HepG2 (cell line): ENCODE measurements around the gene AKNA. TPM values are rescaled to one million over a fixed set of nuclear protein-coding genes. Genes with fewer than 3 reads are reported as not detected.

Experiments used
- CEBPB ChIP-seq: IDR thresholded peaks from 2 replicates; pipeline ENCODE4 v1.6.1; 2011; ENCODE audit warnings: low read depth, low read length, improper control_type of control experiment, borderline replicate concordance
- ETV6 ChIP-seq: sonication (generic); formaldehyde crosslinking; conservative IDR thresholded peaks from 2 replicates; pipeline ENCODE4 v1.4.0; 2020; ENCODE audit warnings: missing genetic modification reagents
- GZF1 ChIP-seq: sonication (generic); formaldehyde crosslinking; IDR thresholded peaks from 2 replicates; pipeline ENCODE4 v1.5.1; 2020; ENCODE audit warnings: mild to moderate bottlenecking, missing genetic modification reagents
- PHF21A ChIP-seq: sonication (generic); formaldehyde crosslinking; IDR thresholded peaks from 2 replicates; pipeline ENCODE4 v1.5.0; 2020; ENCODE audit warnings: mild to moderate bottlenecking, missing genetic modification reagents
- SRY ChIP-seq: sonication (generic); formaldehyde crosslinking; IDR thresholded peaks from 2 replicates; pipeline ENCODE4 v1.8.0; 2022; ENCODE audit warnings: mild to moderate bottlenecking, missing genetic modification reagents
- THYN1 ChIP-seq: sonication (generic); formaldehyde crosslinking; IDR thresholded peaks from 2 replicates; pipeline ENCODE4 v1.8.1; 2023; ENCODE audit warnings: low read depth, mild to moderate bottlenecking, moderate library complexity, missing genetic modification reagents, borderline replicate concordance
- ZNF550 ChIP-seq: sonication (generic); formaldehyde crosslinking; IDR thresholded peaks from 2 replicates; pipeline ENCODE4 v1.4.0; 2020; ENCODE audit warnings: mild to moderate bottlenecking, missing genetic modification reagents, borderline replicate concordance
- ZNF713 ChIP-seq: sonication (generic); formaldehyde crosslinking; IDR thresholded peaks from 2 replicates; pipeline ENCODE4 v1.4.0; 2020; ENCODE audit warnings: mild to moderate bottlenecking, missing genetic modification reagents
- ZNF790 ChIP-seq: sonication (generic); formaldehyde crosslinking; IDR thresholded peaks from 2 replicates; pipeline ENCODE4 v1.8.0; 2022; ENCODE audit warnings: missing genetic modification reagents, mild to moderate bottlenecking, borderline replicate concordance
- polyA plus RNA-seq, 8 experiments: library from polyadenylated mRNA; depleted of rRNA in 3 of 8; stranded (reverse) in 7 of 8; unstranded in 1 of 8; fragments of >200 nt; fragmentation: Illumina TruSeq in 4 of 8; extraction: Trizol in 4 of 8; gene quantifications; 2 replicates each; pipeline versions ENCODE4 v1.2.1 to v1.2.3, GENCODE V29; 2011 to 2016; ENCODE audit warnings: low read depth in 4 of 8, missing spikeins in 1 of 8, mixed read lengths in 1 of 8; ENCODE audit not compliant: insufficient read depth in 1 of 8
- total RNA-seq, 5 experiments: library from RNA; depleted of rRNA; stranded (reverse); fragments of >200 nt; fragmentation: Illumina TruSeq; extraction: Trizol; gene quantifications; 2 replicates each; pipeline ENCODE4 v1.2.3, GENCODE V29; 2016; ENCODE audit warnings: low read depth in 1 of 5
- TF ChIP-seq, protein P1 (sequence below): sonication (generic); formaldehyde crosslinking; IDR thresholded peaks from 2 replicates; pipeline ENCODE4 v1.5.1; 2020; ENCODE audit warnings: mild to moderate bottlenecking, missing genetic modification reagents, borderline replicate concordance
- TF ChIP-seq, protein P2 (sequence below): sonication (generic); formaldehyde crosslinking; IDR thresholded peaks from 2 replicates; pipeline ENCODE4 v1.4.0; 2020; ENCODE audit warnings: missing genetic modification reagents, borderline replicate concordance
- TF ChIP-seq, protein P3 (sequence below): sonication (generic); formaldehyde crosslinking; IDR thresholded peaks from 2 replicates; pipeline ENCODE4 v1.4.0; 2020; ENCODE audit warnings: mild to moderate bottlenecking, missing genetic modification reagents
- TF ChIP-seq, protein P4 (sequence below): IDR thresholded peaks from 2 replicates; pipeline ENCODE4 v1.6.1; 2016; ENCODE audit warnings: mild to moderate bottlenecking, missing biosample characterization, missing genetic modification reagents

Gene AKNA
- total and polyA plus RNA-seq, 2 of the 13 experiments (the other 11 are each of a cell fraction or from before 2014, with no cell fraction given) = 3.0 to 3.1 TPM

DNA sequence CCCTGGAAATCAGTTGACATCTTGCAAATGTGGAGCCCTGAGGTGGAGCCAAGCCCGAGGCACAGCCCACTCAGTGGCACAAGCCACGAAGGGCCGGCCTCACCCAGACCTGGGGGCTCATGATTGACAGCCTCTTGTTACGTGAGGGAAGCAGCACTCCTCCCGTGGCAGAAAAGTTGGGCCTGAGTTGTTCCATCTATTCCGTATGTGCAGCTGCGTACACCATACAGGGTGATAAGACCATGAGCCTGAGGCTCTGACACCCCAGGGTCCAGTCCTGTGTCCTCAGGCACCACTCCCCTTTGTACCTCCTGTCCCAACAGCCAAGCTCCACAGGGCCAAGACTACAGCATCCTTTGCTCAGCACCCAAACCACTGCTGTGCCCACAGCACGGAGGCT, 60.0 kb downstream of the AKNA start (continued):
- TF ChIP-seq ETV6 (CRISPR knock-in tag) (no peak), ZNF550 (no peak), CEBPB (no peak), GZF1 (no peak), SRY (CRISPR knock-in tag) (no peak; the same call in 1 of the 2 replicates), ZNF713 (peak; percentile 15; the same call in 1 of the 2 replicates), ZNF790 (no peak), THYN1 (CRISPR knock-in tag) (no peak), PHF21A (CRISPR knock-in tag) (0 out of 2 replicates have a peak, but pooled peaks have one; percentile 25)
- TF ChIP-seq, protein P1, sequence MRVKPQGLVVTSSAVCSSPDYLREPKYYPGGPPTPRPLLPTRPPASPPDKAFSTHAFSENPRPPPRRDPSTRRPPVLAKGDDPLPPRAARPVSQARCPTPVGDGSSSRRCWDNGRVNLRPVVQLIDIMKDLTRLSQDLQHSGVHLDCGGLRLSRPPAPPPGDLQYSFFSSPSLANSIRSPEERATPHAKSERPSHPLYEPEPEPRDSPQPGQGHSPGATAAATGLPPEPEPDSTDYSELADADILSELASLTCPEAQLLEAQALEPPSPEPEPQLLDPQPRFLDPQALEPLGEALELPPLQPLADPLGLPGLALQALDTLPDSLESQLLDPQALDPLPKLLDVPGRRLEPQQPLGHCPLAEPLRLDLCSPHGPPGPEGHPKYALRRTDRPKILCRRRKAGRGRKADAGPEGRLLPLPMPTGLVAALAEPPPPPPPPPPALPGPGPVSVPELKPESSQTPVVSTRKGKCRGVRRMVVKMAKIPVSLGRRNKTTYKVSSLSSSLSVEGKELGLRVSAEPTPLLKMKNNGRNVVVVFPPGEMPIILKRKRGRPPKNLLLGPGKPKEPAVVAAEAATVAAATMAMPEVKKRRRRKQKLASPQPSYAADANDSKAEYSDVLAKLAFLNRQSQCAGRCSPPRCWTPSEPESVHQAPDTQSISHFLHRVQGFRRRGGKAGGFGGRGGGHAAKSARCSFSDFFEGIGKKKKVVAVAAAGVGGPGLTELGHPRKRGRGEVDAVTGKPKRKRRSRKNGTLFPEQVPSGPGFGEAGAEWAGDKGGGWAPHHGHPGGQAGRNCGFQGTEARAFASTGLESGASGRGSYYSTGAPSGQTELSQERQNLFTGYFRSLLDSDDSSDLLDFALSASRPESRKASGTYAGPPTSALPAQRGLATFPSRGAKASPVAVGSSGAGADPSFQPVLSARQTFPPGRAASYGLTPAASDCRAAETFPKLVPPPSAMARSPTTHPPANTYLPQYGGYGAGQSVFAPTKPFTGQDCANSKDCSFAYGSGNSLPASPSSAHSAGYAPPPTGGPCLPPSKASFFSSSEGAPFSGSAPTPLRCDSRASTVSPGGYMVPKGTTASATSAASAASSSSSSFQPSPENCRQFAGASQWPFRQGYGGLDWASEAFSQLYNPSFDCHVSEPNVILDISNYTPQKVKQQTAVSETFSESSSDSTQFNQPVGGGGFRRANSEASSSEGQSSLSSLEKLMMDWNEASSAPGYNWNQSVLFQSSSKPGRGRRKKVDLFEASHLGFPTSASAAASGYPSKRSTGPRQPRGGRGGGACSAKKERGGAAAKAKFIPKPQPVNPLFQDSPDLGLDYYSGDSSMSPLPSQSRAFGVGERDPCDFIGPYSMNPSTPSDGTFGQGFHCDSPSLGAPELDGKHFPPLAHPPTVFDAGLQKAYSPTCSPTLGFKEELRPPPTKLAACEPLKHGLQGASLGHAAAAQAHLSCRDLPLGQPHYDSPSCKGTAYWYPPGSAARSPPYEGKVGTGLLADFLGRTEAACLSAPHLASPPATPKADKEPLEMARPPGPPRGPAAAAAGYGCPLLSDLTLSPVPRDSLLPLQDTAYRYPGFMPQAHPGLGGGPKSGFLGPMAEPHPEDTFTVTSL (CRISPR knock-in tag) = no peak
- TF ChIP-seq, protein P2, sequence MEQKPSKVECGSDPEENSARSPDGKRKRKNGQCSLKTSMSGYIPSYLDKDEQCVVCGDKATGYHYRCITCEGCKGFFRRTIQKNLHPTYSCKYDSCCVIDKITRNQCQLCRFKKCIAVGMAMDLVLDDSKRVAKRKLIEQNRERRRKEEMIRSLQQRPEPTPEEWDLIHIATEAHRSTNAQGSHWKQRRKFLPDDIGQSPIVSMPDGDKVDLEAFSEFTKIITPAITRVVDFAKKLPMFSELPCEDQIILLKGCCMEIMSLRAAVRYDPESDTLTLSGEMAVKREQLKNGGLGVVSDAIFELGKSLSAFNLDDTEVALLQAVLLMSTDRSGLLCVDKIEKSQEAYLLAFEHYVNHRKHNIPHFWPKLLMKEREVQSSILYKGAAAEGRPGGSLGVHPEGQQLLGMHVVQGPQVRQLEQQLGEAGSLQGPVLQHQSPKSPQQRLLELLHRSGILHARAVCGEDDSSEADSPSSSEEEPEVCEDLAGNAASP (CRISPR knock-in tag) = no peak
- TF ChIP-seq, protein P3, sequence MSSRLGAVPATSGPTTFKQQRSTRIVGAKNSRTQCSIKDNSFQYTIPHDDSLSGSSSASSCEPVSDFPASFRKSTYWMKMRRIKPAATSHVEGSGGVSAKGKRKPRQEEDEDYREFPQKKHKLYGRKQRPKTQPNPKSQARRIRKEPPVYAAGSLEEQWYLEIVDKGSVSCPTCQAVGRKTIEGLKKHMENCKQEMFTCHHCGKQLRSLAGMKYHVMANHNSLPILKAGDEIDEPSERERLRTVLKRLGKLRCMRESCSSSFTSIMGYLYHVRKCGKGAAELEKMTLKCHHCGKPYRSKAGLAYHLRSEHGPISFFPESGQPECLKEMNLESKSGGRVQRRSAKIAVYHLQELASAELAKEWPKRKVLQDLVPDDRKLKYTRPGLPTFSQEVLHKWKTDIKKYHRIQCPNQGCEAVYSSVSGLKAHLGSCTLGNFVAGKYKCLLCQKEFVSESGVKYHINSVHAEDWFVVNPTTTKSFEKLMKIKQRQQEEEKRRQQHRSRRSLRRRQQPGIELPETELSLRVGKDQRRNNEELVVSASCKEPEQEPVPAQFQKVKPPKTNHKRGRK (CRISPR knock-in tag) = no peak
- TF ChIP-seq, protein P4, sequence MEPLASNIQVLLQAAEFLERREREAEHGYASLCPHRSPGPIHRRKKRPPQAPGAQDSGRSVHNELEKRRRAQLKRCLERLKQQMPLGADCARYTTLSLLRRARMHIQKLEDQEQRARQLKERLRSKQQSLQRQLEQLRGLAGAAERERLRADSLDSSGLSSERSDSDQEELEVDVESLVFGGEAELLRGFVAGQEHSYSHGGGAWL = no peak
